Measurements from ENCODE around the gene NTN5. TPM values are rescaled to one million over a fixed set of nuclear protein-coding genes. Genes with fewer than 3 reads are reported as not detected.
A peak's percentile ranks its signal among the peaks of the same experiment; 100 is the strongest.

Gene NTN5
- total and polyA plus RNA-seq, 9 of the 15 experiments (the other 6 are each of a cell fraction or from before 2014, with no cell fraction given): not detected

- TF ChIP-seq ZBTB2 (IDR thresholded peaks at IDR 0.05): peak; percentile 68; the same call in 1 of the 2 replicates
- no peak for TF ChIP-seq SETDB1 (IDR thresholded peaks at IDR 0.05; ENCODE audit: low read length)
- no peak for TF ChIP-seq CHD4 (IDR thresholded peaks at IDR 0.05; ENCODE audit: insufficient read depth, insufficient replicate concordance, low read depth, low read length, poor library complexity, severe bottlenecking)
- no peak for TF ChIP-seq PML (IDR thresholded peaks at IDR 0.05; ENCODE audit: low read length)
- no peak for TF ChIP-seq TCFL5 (CRISPR knock-in tag; conservative IDR thresholded peaks at IDR 0.05)
- no peak for TF ChIP-seq ZMIZ1 (IDR thresholded peaks at IDR 0.05; ENCODE audit: low read depth in 2 of 2, low read length in 2 of 2)
- no peak for TF ChIP-seq PRPF4 (IDR thresholded peaks at IDR 0.05; ENCODE audit: insufficient read depth, low read depth, low read length, poor library complexity, severe bottlenecking)
- no peak for TF ChIP-seq ZNF217 (CRISPR knock-in tag; IDR thresholded peaks at IDR 0.05)
- TF ChIP-seq ZNF224 (CRISPR knock-in tag; IDR thresholded peaks at IDR 0.05): no peak
- TF ChIP-seq TFE3 (CRISPR knock-in tag; IDR thresholded peaks at IDR 0.05): no peak
- TF ChIP-seq ARID3A (IDR thresholded peaks at IDR 0.05; ENCODE audit: borderline replicate concordance, low read depth, low read length): no peak
- TF ChIP-seq ZNF436 (CRISPR knock-in tag; IDR thresholded peaks at IDR 0.05): no peak
- TF ChIP-seq ZNF174 (CRISPR knock-in tag; IDR thresholded peaks at IDR 0.05): no peak
- no peak for TF ChIP-seq SREBF2 (CRISPR knock-in tag; IDR thresholded peaks at IDR 0.05)
- peak; percentile 58; the same call in 1 of the 2 replicates for TF ChIP-seq PTRF (tag; IDR thresholded peaks at IDR 0.05)
- peak; percentile 35; the same call in 1 of the 2 replicates for TF ChIP-seq ZFX (CRISPR knock-in tag; IDR thresholded peaks at IDR 0.05)
- TF ChIP-seq BDP1 (IDR thresholded peaks at IDR 0.05; ENCODE audit: insufficient read depth, insufficient read length): no peak
- no peak for TF ChIP-seq PHF20 (IDR thresholded peaks at IDR 0.05; ENCODE audit: partially characterized antibody)
- no peak for TF ChIP-seq ZNF12 (CRISPR knock-in tag; IDR thresholded peaks at IDR 0.05)
These were observed 39.4 kb downstream of the NTN5 start (continued) for GRCh38 chr19:48633148-48634035.
